Skeletal muscle satellite cell (primary cell): ENCODE data around the gene TMPRSS13.

Experiments used
- H3K27me3 ChIP-seq: 2 replicates; pipeline ENCODE4 v1.7.0; 2013; ENCODE audit warnings: low read length; ENCODE audit not compliant: control insufficient read depth, insufficient read depth
- H3K36me3 ChIP-seq: 2 replicates; pipeline ENCODE4 v1.7.0; 2013; ENCODE audit warnings: mild to moderate bottlenecking, control low read depth, low read length; ENCODE audit not compliant: insufficient read depth
- H3K4me1 ChIP-seq: 2 replicates; pipeline ENCODE4 v1.7.0; 2013; ENCODE audit warnings: low read length; ENCODE audit not compliant: control insufficient read depth, insufficient read depth
- H3K4me2 ChIP-seq: 2 replicates; pipeline ENCODE4 v1.7.0; 2013; ENCODE audit warnings: mild to moderate bottlenecking, low read length
- H3K4me3 ChIP-seq: 2 replicates; pipeline ENCODE4 v1.7.0; 2013; ENCODE audit warnings: low read length
- H3K9ac ChIP-seq: 2 replicates; pipeline ENCODE4 v1.7.0; 2013; ENCODE audit warnings: mild to moderate bottlenecking, low read depth, low read length, moderate library complexity
- H3K9me3 ChIP-seq: replicated peaks from 2 replicates; pipeline ENCODE4 v1.7.0; 2013; ENCODE audit warnings: mild to moderate bottlenecking, control low read depth, low read length

TMPRSS13 gene

DNA sequence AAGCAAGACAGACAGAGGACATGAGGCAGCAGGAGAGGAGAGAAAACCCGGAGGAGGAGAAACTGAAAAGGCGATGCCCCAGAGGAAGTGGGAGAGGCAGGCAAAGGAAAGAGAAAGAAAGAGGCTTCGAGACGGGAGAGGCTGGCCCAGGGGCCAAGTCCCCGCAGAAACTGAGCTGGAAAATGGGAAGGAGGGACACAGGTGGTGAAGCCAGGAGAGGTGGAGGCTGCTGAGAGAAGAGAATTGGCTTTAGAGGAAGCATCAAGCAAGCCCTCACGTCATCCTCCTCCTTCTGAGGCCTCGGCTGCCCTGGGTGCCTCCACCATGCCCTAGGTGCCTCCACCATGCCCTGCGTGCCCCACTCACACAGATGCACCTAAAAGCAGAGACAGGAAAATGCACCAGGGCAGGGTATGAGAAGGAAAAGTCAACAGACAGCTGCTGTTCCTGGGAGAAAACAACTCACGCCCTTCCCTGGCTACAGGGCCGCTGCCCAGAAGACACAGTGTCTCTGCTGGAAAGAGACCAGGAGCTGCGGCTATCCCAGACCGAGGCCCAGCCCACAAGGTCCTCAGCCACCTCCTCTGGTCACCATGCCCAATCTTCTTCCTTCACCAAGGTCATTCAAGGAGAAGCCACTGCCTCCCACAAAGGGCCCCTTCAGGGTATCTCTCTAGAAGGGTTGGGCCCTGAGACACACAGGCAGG is 67.0 kb downstream of the TMPRSS13 start:
- Histone ChIP-seq H3K4me3 (no peak overlapping the region), H3K27me3 (peaks cover 41% of the 10 kb centered on the region), H3K36me3 (no peaks in the 10 kb centered on the region), H3K9ac (no peak overlapping the region), H3K4me2 (no peak overlapping the region), H3K4me1 (no peaks in the 10 kb centered on the region), H3K9me3 (no peaks in the 10 kb centered on the region)

DNA sequence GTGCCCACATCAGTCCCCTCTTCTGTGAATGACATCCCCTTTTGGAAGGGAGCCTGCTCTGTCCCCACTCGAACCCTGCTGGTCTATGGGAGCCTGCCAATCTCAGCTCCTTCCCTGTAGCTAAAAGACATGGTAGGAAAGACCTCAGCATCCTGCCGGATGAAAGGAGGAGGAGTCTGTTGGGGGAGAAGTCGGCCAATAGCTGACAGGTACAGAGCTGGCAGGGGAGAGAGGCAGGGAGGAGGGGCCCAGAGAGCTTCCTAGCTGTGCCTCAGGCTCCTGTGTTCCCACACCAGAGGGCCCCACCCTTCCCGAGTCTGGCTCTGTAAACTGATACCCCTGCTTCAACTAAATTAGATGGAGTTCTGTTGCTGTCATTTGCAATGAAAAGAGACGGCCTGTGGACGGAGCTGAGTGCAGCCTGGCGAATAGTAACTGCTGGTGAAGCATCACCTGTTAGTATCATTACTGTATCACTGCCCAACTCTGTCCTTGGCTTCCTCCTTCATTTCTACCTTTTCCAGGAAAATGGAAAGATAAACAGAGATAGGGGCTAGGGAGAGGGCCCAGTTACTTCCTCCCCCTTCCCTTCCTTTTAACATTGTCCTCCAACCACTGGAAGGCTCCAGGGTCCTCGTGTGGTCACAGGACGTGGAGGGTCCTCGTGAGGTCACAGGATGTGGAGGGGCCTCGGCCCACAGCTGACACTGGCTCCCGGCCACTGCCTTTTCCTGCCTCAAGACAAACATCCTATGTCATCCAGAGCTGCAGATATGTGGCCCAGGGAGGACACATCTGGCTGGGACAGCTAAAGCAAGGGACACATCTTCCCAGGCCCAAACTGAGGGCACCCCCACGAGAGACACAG is 67.8 kb downstream of the TMPRSS13 start:
- H3K27me3 ChIP-seq: peaks cover 34% of the 10 kb centered on the region
- no peaks in the 10 kb centered on the region for H3K4me1 ChIP-seq
- no peak overlapping the region for H3K9ac ChIP-seq
- H3K4me3 ChIP-seq: no peak overlapping the region
- no peaks in the 10 kb centered on the region for H3K9me3 ChIP-seq
- no peaks in the 10 kb centered on the region for H3K36me3 ChIP-seq
- H3K4me2 ChIP-seq: no peak overlapping the region

- H3K9ac ChIP-seq: no peak overlapping the region
- H3K9me3 ChIP-seq: no peaks in the 10 kb centered on the region
- H3K4me3 ChIP-seq: no peak overlapping the region
- H3K4me1 ChIP-seq: no peaks in the 10 kb centered on the region
- no peaks in the 10 kb centered on the region for H3K36me3 ChIP-seq
- no peak overlapping the region for H3K4me2 ChIP-seq
- H3K27me3 ChIP-seq: peaks cover 31% of the 10 kb centered on the region
Observed at GRCh38 chr11:117860139-117860538, 69.1 kb downstream of the TMPRSS13 start.

DNA sequence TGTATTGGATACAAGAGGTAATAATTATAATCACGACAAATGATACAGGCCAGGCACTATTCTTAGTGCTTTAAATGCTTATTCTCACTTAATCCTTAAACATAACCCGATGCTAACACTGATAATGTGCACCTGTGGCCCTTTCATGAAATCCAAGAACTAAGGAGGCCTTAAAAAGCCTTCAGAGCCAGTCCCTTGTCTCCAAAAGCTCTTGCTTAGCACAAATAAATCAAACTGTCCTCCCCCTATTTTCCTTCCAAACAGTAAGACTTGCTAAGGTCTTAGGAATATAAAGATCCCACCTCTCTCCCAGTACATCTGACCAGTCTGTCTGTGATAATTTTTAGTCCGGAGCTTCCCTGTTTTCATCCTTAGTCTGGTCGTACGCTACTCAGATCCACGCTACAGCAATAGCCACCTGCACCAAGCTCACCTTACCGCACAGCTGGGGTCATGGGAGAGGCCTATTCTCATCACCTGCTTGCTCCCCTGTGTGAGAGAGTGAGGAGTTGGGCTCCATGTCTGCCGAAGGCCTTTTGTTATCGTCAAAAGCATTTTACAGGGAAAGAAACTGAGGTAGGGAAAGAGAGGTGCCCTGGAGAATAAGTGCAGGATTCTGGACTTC is 69.6 kb downstream of the TMPRSS13 start:
- no peak overlapping the region for H3K4me3 ChIP-seq
- H3K9me3 ChIP-seq: no peaks in the 10 kb centered on the region
- H3K4me2 ChIP-seq: no peak overlapping the region
- H3K36me3 ChIP-seq: no peaks in the 10 kb centered on the region
- H3K4me1 ChIP-seq: no peaks in the 10 kb centered on the region
- H3K27me3 ChIP-seq: peaks cover 31% of the 10 kb centered on the region
- no peak overlapping the region for H3K9ac ChIP-seq

DNA sequence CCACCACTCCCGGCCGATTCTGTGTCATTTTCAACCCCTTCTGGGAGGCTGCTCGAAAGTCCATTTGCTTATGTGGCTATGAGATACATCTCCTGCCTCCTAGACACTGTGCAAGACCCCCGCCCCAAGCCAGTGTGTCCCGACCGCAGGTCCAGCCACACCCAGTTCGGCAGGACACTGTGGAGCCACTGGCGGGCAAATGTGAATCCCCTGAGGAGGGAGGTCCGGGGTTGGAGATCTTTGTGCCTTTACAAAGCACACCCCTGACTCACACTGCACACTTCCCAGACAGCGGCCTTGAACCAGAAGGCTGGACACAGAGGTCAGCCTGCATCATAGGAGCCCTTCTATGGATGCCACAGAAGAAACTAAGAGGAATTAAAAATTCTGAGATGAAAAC is 70.1 kb downstream of the TMPRSS13 start:
- H3K4me3 ChIP-seq: no peak overlapping the region
- peaks cover 28% of the 10 kb centered on the region for H3K27me3 ChIP-seq
- H3K9ac ChIP-seq: no peak overlapping the region
- no peaks in the 10 kb centered on the region for H3K36me3 ChIP-seq
- no peaks in the 10 kb centered on the region for H3K4me1 ChIP-seq
- H3K9me3 ChIP-seq: no peaks in the 10 kb centered on the region
- no peak overlapping the region for H3K4me2 ChIP-seq

DNA sequence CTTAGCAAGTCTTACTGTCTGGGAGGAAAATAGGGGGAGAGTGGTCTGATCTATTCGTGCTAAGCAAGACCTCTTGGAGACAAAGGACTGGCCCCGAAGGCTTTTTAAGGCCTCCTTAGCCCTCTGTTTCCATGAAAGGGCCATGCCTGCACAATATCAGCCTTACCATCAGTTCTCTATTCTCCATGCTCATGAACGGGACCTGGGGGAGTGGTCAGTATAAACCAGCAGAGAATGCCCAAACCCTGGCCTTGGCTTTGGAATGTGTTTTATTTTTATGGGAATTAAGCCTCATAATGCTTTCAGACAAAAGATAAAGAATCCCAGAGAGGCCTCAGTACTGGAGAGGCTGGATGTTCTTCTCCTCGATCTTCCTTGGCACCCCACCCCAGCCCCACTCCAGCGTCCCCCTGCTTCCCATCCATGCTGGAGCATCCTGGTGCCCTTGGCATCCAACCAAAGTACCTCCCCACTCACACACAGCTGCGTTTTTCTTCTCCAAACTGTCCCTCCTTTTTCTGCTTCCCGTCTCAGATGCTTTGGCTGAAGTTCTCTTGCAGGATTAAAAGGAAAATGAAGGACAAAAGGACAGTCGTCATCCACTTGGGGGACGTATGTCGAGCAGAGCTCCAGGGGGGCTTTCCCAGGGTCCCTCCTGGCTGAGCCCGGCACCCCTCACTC is 71.3 kb downstream of the TMPRSS13 start:
- Histone ChIP-seq H3K9ac (no peak overlapping the region), H3K36me3 (no peaks in the 10 kb centered on the region), H3K9me3 (no peaks in the 10 kb centered on the region), H3K4me3 (no peak overlapping the region), H3K4me1 (no peaks in the 10 kb centered on the region), H3K4me2 (no peak overlapping the region), H3K27me3 (peaks cover 22% of the 10 kb centered on the region)

- Histone ChIP-seq H3K9ac (no peak overlapping the region), H3K4me1 (no peaks in the 10 kb centered on the region), H3K4me3 (no peak overlapping the region), H3K4me2 (no peak overlapping the region), H3K36me3 (no peaks in the 10 kb centered on the region), H3K9me3 (no peaks in the 10 kb centered on the region), H3K27me3 (peaks cover 21% of the 10 kb centered on the region)
Observed at GRCh38 chr11:117855912-117856651, 73.1 kb downstream of the TMPRSS13 start.

GRCh38 chr11:117855186-117855845 is 73.9 kb downstream of the TMPRSS13 start:
- H3K4me1 ChIP-seq: no peaks in the 10 kb centered on the region

GRCh38 chr11:117852309-117852708 is 76.9 kb downstream of the TMPRSS13 start:
- Histone ChIP-seq H3K4me2 (no peak overlapping the region), H3K36me3 (no peaks in the 10 kb centered on the region), H3K9ac (no peak overlapping the region), H3K4me1 (no peaks in the 10 kb centered on the region), H3K27me3 (peaks cover 16% of the 10 kb centered on the region), H3K4me3 (no peak overlapping the region), H3K9me3 (no peaks in the 10 kb centered on the region)

More at GRCh38 chr11:117855186-117855845, 73.9 kb downstream of the TMPRSS13 start:
- H3K9ac ChIP-seq: no peak overlapping the region
- no peak overlapping the region for H3K4me2 ChIP-seq
- H3K36me3 ChIP-seq: no peaks in the 10 kb centered on the region
- peaks cover 17% of the 10 kb centered on the region for H3K27me3 ChIP-seq
- H3K9me3 ChIP-seq: no peaks in the 10 kb centered on the region
- no peak overlapping the region for H3K4me3 ChIP-seq

DNA sequence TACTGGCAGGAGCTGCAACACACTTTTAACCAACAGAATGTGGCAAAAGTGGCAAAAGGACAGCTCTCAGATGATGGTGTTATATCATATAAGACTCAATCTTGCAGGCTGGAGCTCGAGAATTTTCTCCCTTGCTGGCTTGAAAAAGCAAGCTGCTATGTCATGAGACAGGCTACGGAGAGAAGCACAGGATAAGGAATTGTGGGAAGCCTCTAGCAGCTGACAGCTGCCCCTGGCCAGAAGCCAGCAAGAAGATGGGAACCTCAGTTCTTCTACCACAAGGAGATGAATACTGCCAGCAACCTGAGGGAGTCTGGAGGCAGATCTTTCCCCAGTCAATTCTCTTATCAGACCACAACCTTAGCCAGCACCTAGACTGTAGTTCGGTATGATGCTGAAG is 77.3 kb downstream of the TMPRSS13 start:
- no peak overlapping the region for H3K4me2 ChIP-seq
- H3K9me3 ChIP-seq: no peaks in the 10 kb centered on the region
- peaks cover 16% of the 10 kb centered on the region for H3K27me3 ChIP-seq
- no peak overlapping the region for H3K9ac ChIP-seq
- no peaks in the 10 kb centered on the region for H3K36me3 ChIP-seq
- no peak overlapping the region for H3K4me3 ChIP-seq
- no peaks in the 10 kb centered on the region for H3K4me1 ChIP-seq
